Stomach (tissue), 4 donors: Measurements from ENCODE around the gene ZNF891.

Experiments used
- POLR2A ChIP-seq, 4 donors: fragments of 450-650 bp; IDR thresholded peaks; one replicate each; pipeline ENCODE4 v1.6.1; 2016; ENCODE audit warnings: antibody characterized with exemption in 4 of 4, control low read depth in 2 of 4, mild to moderate bottlenecking in 1 of 4, moderate library complexity in 1 of 4
- POLR2AphosphoS5 ChIP-seq, 3 donors: sonication (generic); formaldehyde crosslinking; IDR thresholded peaks; one replicate each; pipeline ENCODE4 v1.6.1; 2016; ENCODE audit warnings: antibody characterized with exemption in 3 of 3
- TF ChIP-seq, protein P1 (sequence below), 7 experiments: fragments of 450-650 bp in 4 of 7; fragments of 200-600 bp in 3 of 7; sonication (generic) in 3 of 7; IDR thresholded peaks; one replicate each; pipeline ENCODE4 v1.5.1; 2016 to 2019; ENCODE audit warnings: antibody characterized with exemption in 7 of 7, control low read depth in 2 of 7, mild to moderate bottlenecking in 1 of 7

DNA sequence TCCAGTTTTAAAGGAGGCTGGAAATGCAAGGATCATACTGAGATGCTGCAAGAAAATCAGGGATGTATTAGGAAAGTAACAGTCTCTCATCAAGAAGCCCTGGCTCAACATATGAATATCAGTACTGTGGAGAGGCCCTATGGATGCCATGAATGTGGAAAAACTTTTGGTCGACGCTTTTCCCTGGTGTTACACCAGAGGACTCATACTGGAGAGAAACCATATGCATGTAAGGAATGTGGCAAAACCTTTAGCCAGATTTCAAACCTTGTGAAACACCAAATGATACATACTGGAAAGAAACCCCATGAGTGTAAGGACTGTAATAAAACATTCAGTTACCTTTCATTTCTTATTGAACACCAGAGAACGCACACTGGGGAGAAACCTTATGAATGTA is 24.5 kb downstream of the ZNF891 start:
- TF ChIP-seq, protein P1, sequence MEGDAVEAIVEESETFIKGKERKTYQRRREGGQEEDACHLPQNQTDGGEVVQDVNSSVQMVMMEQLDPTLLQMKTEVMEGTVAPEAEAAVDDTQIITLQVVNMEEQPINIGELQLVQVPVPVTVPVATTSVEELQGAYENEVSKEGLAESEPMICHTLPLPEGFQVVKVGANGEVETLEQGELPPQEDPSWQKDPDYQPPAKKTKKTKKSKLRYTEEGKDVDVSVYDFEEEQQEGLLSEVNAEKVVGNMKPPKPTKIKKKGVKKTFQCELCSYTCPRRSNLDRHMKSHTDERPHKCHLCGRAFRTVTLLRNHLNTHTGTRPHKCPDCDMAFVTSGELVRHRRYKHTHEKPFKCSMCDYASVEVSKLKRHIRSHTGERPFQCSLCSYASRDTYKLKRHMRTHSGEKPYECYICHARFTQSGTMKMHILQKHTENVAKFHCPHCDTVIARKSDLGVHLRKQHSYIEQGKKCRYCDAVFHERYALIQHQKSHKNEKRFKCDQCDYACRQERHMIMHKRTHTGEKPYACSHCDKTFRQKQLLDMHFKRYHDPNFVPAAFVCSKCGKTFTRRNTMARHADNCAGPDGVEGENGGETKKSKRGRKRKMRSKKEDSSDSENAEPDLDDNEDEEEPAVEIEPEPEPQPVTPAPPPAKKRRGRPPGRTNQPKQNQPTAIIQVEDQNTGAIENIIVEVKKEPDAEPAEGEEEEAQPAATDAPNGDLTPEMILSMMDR (IDR thresholded peaks at IDR 0.05), result no peak
- TF ChIP-seq POLR2AphosphoS5 (IDR thresholded peaks at IDR 0.05) (no peak), POLR2A (IDR thresholded peaks at IDR 0.05) (no peak)
